OCI-LY1 (cell line): ENCODE measurements around the gene STUM.

Source experiments
- H2AFZ ChIP-seq: fragments of 200-600 bp; sonication (generic), shearing (Covaris generic); 2 replicates; pipeline ENCODE4 v1.6.0; 2014; ENCODE audit warnings: antibody characterized with exemption, mild to moderate bottlenecking, low read length
- H3F3A ChIP-seq: fragments of 200-600 bp; sonication (generic), shearing (Covaris generic); 2 replicates; pipeline ENCODE4 v1.6.0; 2014; ENCODE audit warnings: mild to moderate bottlenecking, antibody characterized with exemption, low read length, moderate library complexity; ENCODE audit not compliant: insufficient read depth
- H3K27ac ChIP-seq: fragments of 200-600 bp; sonication (generic); 2 replicates; pipeline ENCODE4 v1.5.1; 2014; ENCODE audit warnings: low read length, mixed run types, mild to moderate bottlenecking, low read depth; ENCODE audit not compliant: poor library complexity, severe bottlenecking
- H3K27me3 ChIP-seq: fragments of 200-600 bp; sonication (generic); 2 replicates; pipeline ENCODE4 v1.6.0; 2014; ENCODE audit warnings: antibody characterized with exemption, mild to moderate bottlenecking, low read length, moderate library complexity; ENCODE audit not compliant: insufficient read depth
- H3K36me3 ChIP-seq: fragments of 200-600 bp; sonication (generic); 2 replicates; pipeline ENCODE4 v1.6.1; 2014; ENCODE audit warnings: mild to moderate bottlenecking, antibody characterized with exemption, low read length, moderate library complexity, mixed read lengths; ENCODE audit not compliant: insufficient read depth
- H3K4me1 ChIP-seq: fragments of 200-600 bp; sonication (generic); 2 replicates; pipeline ENCODE4 v1.5.1; 2014; ENCODE audit warnings: mild to moderate bottlenecking, low read length, moderate library complexity; ENCODE audit not compliant: insufficient read depth, severe bottlenecking
- H3K4me2 ChIP-seq: fragments of 200-600 bp; sonication (generic), shearing (Covaris generic); 2 replicates; pipeline ENCODE4 v1.6.1; 2014; ENCODE audit warnings: low read length
- H3K4me3 ChIP-seq: fragments of 200-600 bp; sonication (generic); 2 replicates; pipeline ENCODE4 v1.5.1; 2014; ENCODE audit warnings: low read length, low read depth, mild to moderate bottlenecking, mixed read lengths; ENCODE audit not compliant: poor library complexity, severe bottlenecking
- H3K79me2 ChIP-seq: fragments of 200-600 bp; shearing (Covaris generic); 2 replicates; pipeline ENCODE4 v1.6.1; 2016; ENCODE audit warnings: mixed run types, low read length, mixed read lengths; ENCODE audit not compliant: insufficient read depth
- H3K9ac ChIP-seq: fragments of 200-600 bp; sonication (generic), shearing (Covaris generic); 2 replicates; pipeline ENCODE4 v1.6.1; 2014; ENCODE audit warnings: mild to moderate bottlenecking, low read length, mixed read lengths
- H3K9me2 ChIP-seq: fragments of 200-600 bp; sonication (generic), shearing (Covaris generic); 2 replicates; pipeline ENCODE4 v1.6.1; 2014; ENCODE audit warnings: low read depth, mild to moderate bottlenecking, low read length, mixed read lengths
- H3K9me3 ChIP-seq: fragments of 200-600 bp; shearing (Covaris generic); 2 replicates; pipeline ENCODE4 v1.6.1; 2014; ENCODE audit warnings: low read length, mixed read lengths
- H4K20me1 ChIP-seq: fragments of 200-600 bp; sonication (generic), shearing (Covaris generic); 2 replicates; pipeline ENCODE4 v1.6.0; 2016; ENCODE audit warnings: mild to moderate bottlenecking, low read length; ENCODE audit not compliant: insufficient read depth
- CTCF ChIP-seq: fragments of 200-600 bp; sonication (generic), shearing (Covaris generic); IDR thresholded peaks from 2 replicates; pipeline ENCODE4 v1.5.1; 2017; ENCODE audit warnings: mild to moderate bottlenecking, antibody characterized with exemption, low read length, moderate library complexity, mixed read lengths
- EZH2 ChIP-seq: fragments of 200-600 bp; sonication (generic), shearing (Covaris generic); IDR thresholded peaks from 2 replicates; pipeline ENCODE4 v1.8.0; 2017; ENCODE audit warnings: borderline replicate concordance, mixed run types, mild to moderate bottlenecking, antibody characterized with exemption, low read length, moderate library complexity, mixed read lengths

Gene STUM

GRCh38 chr1:226628612-226629155 lies 80.1 kb downstream of the STUM start:
- Histone ChIP-seq H3K36me3 (peaks cover 22% of the 10 kb centered on the region; the same call in 1 of the 2 replicates), H3K9ac (no peak overlapping the region), H3K9me2 (no peaks in the 10 kb centered on the region), H3K9me3 (no peaks in the 10 kb centered on the region), H3K27me3 (no peaks in the 10 kb centered on the region), H4K20me1 (no peaks in the 10 kb centered on the region), H2AFZ (no peak overlapping the region), H3K79me2 (no peaks in the 10 kb centered on the region), H3F3A (no peaks in the 10 kb centered on the region), H3K4me2 (no peak overlapping the region), H3K27ac (no peak overlapping the region), H3K4me1 (peaks cover 16% of the 10 kb centered on the region), H3K4me3 (no peak overlapping the region)
- TF ChIP-seq CTCF (no peak), EZH2 (no peak)

DNA sequence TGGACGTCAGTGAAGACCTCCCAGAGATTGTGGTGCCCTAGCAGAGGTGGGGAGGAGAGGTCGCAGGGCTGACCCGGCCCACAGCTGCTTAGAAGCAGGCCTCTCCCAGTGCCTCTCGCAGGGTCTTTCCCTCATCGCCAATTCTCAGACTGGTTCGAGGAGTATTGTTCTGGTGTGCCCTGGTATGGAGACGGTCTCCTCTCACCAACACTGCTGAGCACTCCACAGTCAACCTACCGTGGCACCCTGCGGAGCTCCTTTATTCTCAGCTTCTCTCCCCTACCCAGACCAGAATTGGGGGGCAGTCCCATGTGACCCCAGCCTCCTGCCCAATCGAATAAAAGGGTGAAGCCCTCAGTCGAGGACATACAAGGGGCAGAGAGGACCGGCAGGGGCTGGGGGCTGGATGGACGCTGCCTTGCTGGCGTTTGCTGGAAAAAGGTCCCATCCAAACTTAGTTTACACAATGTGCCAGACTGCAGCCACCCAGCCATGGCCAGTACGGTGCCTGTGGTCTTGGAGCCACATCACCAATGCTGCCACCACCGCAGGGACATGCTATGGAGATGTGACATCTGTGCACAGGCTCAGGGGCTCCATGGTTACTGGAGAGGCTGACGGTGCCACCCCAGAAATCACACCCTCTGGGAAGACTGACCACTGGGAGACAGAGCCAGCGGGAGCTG lies 80.8 kb downstream of the STUM start:
- Histone ChIP-seq H3K36me3 (peaks cover 27% of the 10 kb centered on the region; the same call in 1 of the 2 replicates), H4K20me1 (no peaks in the 10 kb centered on the region), H3F3A (no peaks in the 10 kb centered on the region), H3K4me3 (no peak overlapping the region), H2AFZ (no peak overlapping the region), H3K9me2 (no peaks in the 10 kb centered on the region), H3K4me1 (peaks cover 23% of the 10 kb centered on the region), H3K9ac (no peak overlapping the region), H3K9me3 (no peaks in the 10 kb centered on the region), H3K4me2 (no peak overlapping the region), H3K27ac (no peak overlapping the region), H3K27me3 (no peaks in the 10 kb centered on the region), H3K79me2 (no peaks in the 10 kb centered on the region)
- TF ChIP-seq CTCF = no peak
- no peak for TF ChIP-seq EZH2

GRCh38 chr1:226629896-226630550 lies 81.5 kb downstream of the STUM start:
- no peaks in the 10 kb centered on the region for H4K20me1 ChIP-seq
- peaks cover 33% of the 10 kb centered on the region; the same call in 1 of the 2 replicates for H3K36me3 ChIP-seq
- peaks cover 30% of the 10 kb centered on the region for H3K4me1 ChIP-seq
- no peaks in the 10 kb centered on the region for H3K27me3 ChIP-seq
- no peaks in the 10 kb centered on the region for H3K79me2 ChIP-seq
- H2AFZ ChIP-seq = no peak overlapping the region
- H3K9me2 ChIP-seq = no peaks in the 10 kb centered on the region
- H3K9ac ChIP-seq = no peak overlapping the region
- H3K4me2 ChIP-seq = no peak overlapping the region
- H3K27ac ChIP-seq = no peak overlapping the region
- H3K4me3 ChIP-seq = no peak overlapping the region
- no peaks in the 10 kb centered on the region for H3F3A ChIP-seq
- TF ChIP-seq EZH2 = no peak
- no peak for TF ChIP-seq CTCF
- H3K9me3 ChIP-seq = no peaks in the 10 kb centered on the region
